Lower lobe of right lung (tissue), 2 donors: Measurements from ENCODE around the gene ICAM4. TPM values are rescaled to one million over a fixed set of nuclear protein-coding genes. Genes with fewer than 3 reads are reported as not detected.

ENCODE experiments used
- ATAC-seq, 2 donors: fragments of 200-7000 bp; cut with Tn5 transposase; one replicate each; pipeline ENCODE4 v1.9.1; 2020 to 2022; ENCODE audit warnings: mild to moderate bottlenecking in 2 of 2, moderate library complexity in 2 of 2
- DNase-seq: peaks from one replicate; pipeline ENCODE4 v3.0.0-alpha.2; 2020
- H3K27ac ChIP-seq: fragments of 200-600 bp; one replicate; pipeline ENCODE4 v1.8.0; 2022
- H3K27me3 ChIP-seq: fragments of 200-600 bp; one replicate; pipeline ENCODE4 v1.8.0; 2022; ENCODE audit warnings: low read depth
- H3K36me3 ChIP-seq: fragments of 200-600 bp; one replicate; pipeline ENCODE4 v1.8.0; 2022; ENCODE audit warnings: mild to moderate bottlenecking
- H3K4me1 ChIP-seq: fragments of 200-600 bp; one replicate; pipeline ENCODE4 v1.8.0; 2022
- H3K4me3 ChIP-seq: fragments of 200-600 bp; one replicate; pipeline ENCODE4 v1.8.0; 2022; ENCODE audit warnings: mild to moderate bottlenecking
- H3K9me3 ChIP-seq: fragments of 200-600 bp; one replicate; pipeline ENCODE4 v1.8.0; 2022
- CTCF ChIP-seq: fragments of 200-600 bp; IDR thresholded peaks from one replicate; pipeline ENCODE4 v1.8.0; 2022; ENCODE audit warnings: antibody characterized with exemption, mild to moderate bottlenecking
- intact Hi-C: fragments of 100-400 bp; cut with DNase I; formaldehyde crosslinking; loops from one replicate; pipeline ENCODE4 v1.11.0; 2022
- total RNA-seq: library from RNA; stranded (reverse); fragmentation: NEBNext Ultra II Directional; extraction: Animal tissue kit (Norgen Biotek cat#: 25700); gene quantifications from one replicate; pipeline ENCODE4 v1.2.1, GENCODE V29; 2021
- donor health status: DM: no; HTN: yes; CAD: no; lungs with severe emphysema.

The ICAM4 gene
- total RNA-seq, 1 donor from 2014 or later: 10.0 TPM

DNA sequence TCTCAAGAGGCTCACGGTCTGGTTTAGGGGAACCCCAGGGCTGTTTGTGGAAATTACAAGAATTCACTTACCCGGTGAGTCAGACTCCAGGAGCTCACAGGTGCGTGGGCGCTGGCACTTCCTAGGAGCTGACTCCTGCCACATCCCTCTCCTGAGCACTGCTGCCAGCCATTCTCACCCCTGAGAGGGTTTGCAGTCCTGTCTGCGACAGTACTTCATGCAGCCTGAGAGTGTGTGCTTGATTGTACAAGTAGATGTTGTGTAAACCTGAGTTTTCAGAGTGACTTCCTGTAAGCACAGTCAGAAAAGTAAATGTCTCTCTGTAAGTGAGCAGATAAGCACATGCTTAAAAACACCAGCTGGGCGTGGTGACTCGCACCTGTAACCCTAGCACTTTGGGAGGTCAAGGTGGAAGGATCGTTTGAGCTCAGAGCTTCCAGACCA lies 26.6 kb upstream of the ICAM4 start:
- no peaks in the 10 kb centered on the region for H3K9me3 ChIP-seq
- TF ChIP-seq CTCF: no peak
- DNase-seq: peak; percentile 90
- peak; percentile 90 to 92 for ATAC-seq
- H3K4me3 ChIP-seq: no peak overlapping the region
- H3K27ac ChIP-seq: peak overlapping the region; percentile 79
- peaks cover 18% of the 10 kb centered on the region for H3K4me1 ChIP-seq
- no peaks in the 10 kb centered on the region for H3K27me3 ChIP-seq
- H3K36me3 ChIP-seq: peaks cover 42% of the 10 kb centered on the region
- intact Hi-C loops: no loop called here

GRCh38 chr19:10262771-10263170 lies 24.0 kb upstream of the ICAM4 start:
- no peak for DNase-seq

DNA sequence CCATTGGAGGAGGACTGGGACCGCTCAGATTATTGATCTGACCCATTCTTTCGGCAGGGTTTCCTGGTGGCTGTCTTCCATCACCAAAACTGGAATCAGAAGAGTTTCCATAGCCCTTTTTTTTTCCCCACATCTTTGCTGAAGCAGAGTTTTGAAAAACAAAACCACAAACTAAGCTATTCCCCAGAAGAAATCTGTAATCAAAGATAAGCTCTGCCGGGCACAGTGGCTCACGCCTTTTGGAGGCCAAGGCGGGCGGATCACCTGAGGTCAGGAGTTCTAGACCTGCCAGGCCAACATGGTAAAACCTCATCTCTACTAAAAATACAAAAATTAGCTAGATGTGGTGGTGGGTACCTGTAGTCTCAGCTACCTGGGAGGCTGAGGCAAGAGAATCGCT lies 20.0 kb upstream of the ICAM4 start:
- Histone ChIP-seq H3K27ac (peak overlapping the region; percentile 96), H3K4me1 (peaks cover 44% of the 10 kb centered on the region), H3K4me3 (no peak overlapping the region), H3K9me3 (no peaks in the 10 kb centered on the region), H3K36me3 (no peaks in the 10 kb centered on the region), H3K27me3 (no peaks in the 10 kb centered on the region)
- ATAC-seq: no peak
- intact Hi-C loops: no loop called here
- no peak for TF ChIP-seq CTCF
- DNase-seq: no peak

More at GRCh38 chr19:10262771-10263170, 24.0 kb upstream of the ICAM4 start:
- TF ChIP-seq CTCF: no peak
- Histone ChIP-seq H3K27ac (no peak overlapping the region), H3K27me3 (no peaks in the 10 kb centered on the region), H3K4me3 (no peak overlapping the region), H3K36me3 (peaks cover 16% of the 10 kb centered on the region), H3K9me3 (no peaks in the 10 kb centered on the region), H3K4me1 (peaks cover 22% of the 10 kb centered on the region)
- ATAC-seq: no peak
- intact Hi-C loops: no loop called here

DNA sequence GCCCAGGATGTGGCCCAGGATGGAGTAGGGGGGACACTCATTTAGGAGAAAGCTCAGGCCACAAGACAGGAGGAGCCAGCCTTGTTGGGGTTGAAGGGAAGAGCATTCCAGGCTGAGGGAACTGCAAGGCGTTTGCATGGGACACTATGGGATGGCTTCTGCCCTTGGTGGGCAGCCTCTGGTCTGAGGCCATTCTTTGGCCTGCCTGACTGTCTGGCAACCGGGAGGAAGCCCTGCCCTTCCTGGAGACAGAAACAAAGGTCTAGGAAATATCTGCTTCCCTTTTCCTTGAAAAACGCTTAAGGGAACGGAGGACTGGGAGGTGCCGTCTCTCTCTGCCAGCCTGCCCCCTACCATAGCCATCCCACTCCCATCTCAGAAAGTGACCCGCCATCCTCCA lies 18.7 kb upstream of the ICAM4 start:
- no peaks in the 10 kb centered on the region for H3K9me3 ChIP-seq

DNA sequence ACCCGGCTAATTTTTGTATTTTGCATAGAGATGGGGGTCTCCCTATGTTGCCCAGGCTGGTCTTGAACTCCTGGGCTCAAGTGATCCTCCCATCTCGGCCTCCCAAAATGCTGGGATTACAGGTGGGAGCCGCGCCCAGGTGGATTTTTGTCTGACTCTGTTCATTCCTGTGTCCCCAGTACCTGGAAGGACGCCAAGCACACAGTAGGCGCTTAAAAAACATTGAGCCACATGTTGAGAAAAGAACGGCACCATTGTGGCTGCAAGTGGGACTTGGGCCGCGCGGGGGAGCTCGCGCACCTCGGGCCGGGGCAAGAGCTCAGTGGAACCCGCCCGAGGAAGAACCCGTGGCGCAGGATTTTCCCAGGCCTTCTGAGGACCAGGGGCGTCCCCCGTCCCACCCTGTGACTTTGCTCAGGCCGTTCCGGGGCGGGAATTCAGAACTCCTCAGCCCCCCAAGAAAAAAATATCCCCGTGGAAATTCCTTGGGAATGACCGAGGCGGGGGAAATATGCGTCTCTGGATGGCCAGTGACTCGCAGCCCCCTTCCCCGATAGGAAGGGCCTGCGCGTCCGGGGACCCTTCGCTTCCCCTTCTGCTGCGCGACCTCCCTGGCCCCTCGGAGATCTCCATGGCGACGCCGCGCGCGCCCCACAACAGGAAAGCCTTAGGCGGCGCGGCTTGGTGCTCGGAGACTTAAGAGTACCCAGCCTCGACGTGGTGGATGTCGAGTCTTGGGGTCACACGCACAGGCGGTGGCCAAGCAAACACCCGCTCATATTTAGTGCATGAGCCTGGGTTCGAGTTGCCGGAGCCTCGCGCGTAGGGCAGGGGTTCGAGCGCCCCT lies 17.2 kb upstream of the ICAM4 start:
- intact Hi-C loops: loop anchor here (5.0 kb wide), 1 partner anchor 118 kb away; no protein-coding TSS in a partner anchor
- H3K27me3 ChIP-seq: no peaks in the 10 kb centered on the region
- H3K9me3 ChIP-seq: no peaks in the 10 kb centered on the region
- peak; percentile 92 for TF ChIP-seq CTCF
- ATAC-seq (peak; percentile 75 to 87), DNase-seq (peak; percentile 93)
- peaks cover 4% of the 10 kb centered on the region for H3K36me3 ChIP-seq
- peak overlapping the region; percentile 86 for H3K4me3 ChIP-seq
- peak overlapping the region; percentile 96 for H3K27ac ChIP-seq
- H3K4me1 ChIP-seq: peaks cover 70% of the 10 kb centered on the region

More for the DNA sequence above, 18.7 kb upstream of the ICAM4 start:
- ATAC-seq (no peak), DNase-seq (no peak)
- intact Hi-C loops: no loop called here
- Histone ChIP-seq H3K36me3 (no peaks in the 10 kb centered on the region), H3K27ac (peak overlapping the region; percentile 96), H3K27me3 (no peaks in the 10 kb centered on the region), H3K4me1 (peaks cover 58% of the 10 kb centered on the region), H3K4me3 (no peak overlapping the region)
- TF ChIP-seq CTCF: no peak
